DMS114 treated with DMSO at 0.1 percent for 48 hours (cell line): Measurements from ENCODE around the gene CRYBB1.

Source experiments
- DNase-seq: peaks from one replicate; lab custom pipeline; 2025; ENCODE audit not compliant: unreplicated experiment; lab: John Stamatoyannopoulos, UW

Gene CRYBB1

GRCh38 chr22:26610072-26610958, 7.5 kb downstream of the CRYBB1 start:
- no peak for DNase-seq

GRCh38 chr22:26609287-26609686, 8.5 kb downstream of the CRYBB1 start:
- DNase-seq = no peak

GRCh38 chr22:26608129-26608528, 9.7 kb downstream of the CRYBB1 start:
- no peak for DNase-seq

- DNase-seq = no peak
These were observed 11.2 kb downstream of the CRYBB1 start for GRCh38 chr22:26606611-26607010.

- no peak for DNase-seq
These were observed 13.5 kb downstream of the CRYBB1 start for GRCh38 chr22:26604368-26604767.

GRCh38 chr22:26602127-26602526, 15.7 kb downstream of the CRYBB1 start:
- DNase-seq = no peak

GRCh38 chr22:26601726-26602125, 16.1 kb downstream of the CRYBB1 start:
- no peak for DNase-seq

- no peak for DNase-seq
These were observed 18.3 kb downstream of the CRYBB1 start for GRCh38 chr22:26599505-26599904.

- DNase-seq = no peak
These were observed 20.3 kb downstream of the CRYBB1 start for GRCh38 chr22:26597480-26597879.

GRCh38 chr22:26597026-26597425, 20.8 kb downstream of the CRYBB1 start:
- no peak for DNase-seq

- no peak for DNase-seq
These were observed 24.1 kb downstream of the CRYBB1 start for GRCh38 chr22:26593763-26594162.

- DNase-seq = no peak
These were observed 25.4 kb downstream of the CRYBB1 start for GRCh38 chr22:26592421-26592891.

- DNase-seq = no peak
These were observed 27.7 kb downstream of the CRYBB1 start, which contains the start of gene TPST2 for GRCh38 chr22:26589845-26590736. Gene TPST2, minus strand, starts transcription at chr22:26590132. Its CDS starts 48,502 bp downstream, at chr22:26541630.

GRCh38 chr22:26589367-26589844, 28.4 kb downstream of the CRYBB1 start:
- DNase-seq = no peak

- DNase-seq = no peak
These were observed 29.0 kb downstream of the CRYBB1 start for GRCh38 chr22:26588729-26589366.

- no peak for DNase-seq
These were observed 29.7 kb downstream of the CRYBB1 start for GRCh38 chr22:26587991-26588613.

- no peak for DNase-seq
These were observed 31.1 kb downstream of the CRYBB1 start for GRCh38 chr22:26586556-26587325.

GRCh38 chr22:26585104-26585790, 32.6 kb downstream of the CRYBB1 start:
- no peak for DNase-seq

GRCh38 chr22:26584010-26584409, 33.8 kb downstream of the CRYBB1 start:
- DNase-seq = no peak
